Measurements from ENCODE around the gene LMX1B.
"Not testable (repeated sequence)": the region's sequence is repeated elsewhere in the genome, so short reads cannot be mapped to it uniquely, and the experiment has no call there.

The LMX1B gene

GRCh38 chr9:126720661-126721563, 107.2 kb downstream of the LMX1B start:
- no peak for DNase-seq

- DNase-seq, result no peak
These were observed 107.8 kb downstream of the LMX1B start for GRCh38 chr9:126721564-126721981.

- DNase-seq, result peak; percentile 40
These were observed 108.7 kb downstream of the LMX1B start for GRCh38 chr9:126722252-126722921.

GRCh38 chr9:126722922-126723806, 109.4 kb downstream of the LMX1B start:
- DNase-seq, result no peak

- no peak for DNase-seq
These were observed 110.1 kb downstream of the LMX1B start for GRCh38 chr9:126723807-126724172.

GRCh38 chr9:126724226-126724625, 110.5 kb downstream of the LMX1B start:
- no peak for DNase-seq

- not testable (repeated sequence) for DNase-seq
These were observed 111.8 kb downstream of the LMX1B start for GRCh38 chr9:126725485-126725884.

- DNase-seq, result not testable (repeated sequence)
These were observed 114.5 kb downstream of the LMX1B start for GRCh38 chr9:126728210-126728609.

GRCh38 chr9:126730592-126730991, 116.9 kb downstream of the LMX1B start:
- not testable (repeated sequence) for DNase-seq

GRCh38 chr9:126733005-126733404, 119.3 kb downstream of the LMX1B start:
- DNase-seq, result no peak

- no peak for DNase-seq
These were observed 121.1 kb downstream of the LMX1B start for GRCh38 chr9:126734877-126735276.

GRCh38 chr9:126735482-126735881, 121.8 kb downstream of the LMX1B start:
- DNase-seq, result no peak

GRCh38 chr9:126738553-126738952, 124.8 kb downstream of the LMX1B start:
- no peak for DNase-seq

- DNase-seq, result no peak
These were observed 129.3 kb downstream of the LMX1B start for GRCh38 chr9:126743041-126743440.

- no peak for DNase-seq
These were observed 132.1 kb downstream of the LMX1B start for GRCh38 chr9:126745574-126746411.
